Measurements from ENCODE around the gene LCAT.
"Not testable (repeated sequence)": the region's sequence is repeated elsewhere in the genome, so short reads cannot be mapped to it uniquely, and the experiment has no call there.

The LCAT gene

DNA sequence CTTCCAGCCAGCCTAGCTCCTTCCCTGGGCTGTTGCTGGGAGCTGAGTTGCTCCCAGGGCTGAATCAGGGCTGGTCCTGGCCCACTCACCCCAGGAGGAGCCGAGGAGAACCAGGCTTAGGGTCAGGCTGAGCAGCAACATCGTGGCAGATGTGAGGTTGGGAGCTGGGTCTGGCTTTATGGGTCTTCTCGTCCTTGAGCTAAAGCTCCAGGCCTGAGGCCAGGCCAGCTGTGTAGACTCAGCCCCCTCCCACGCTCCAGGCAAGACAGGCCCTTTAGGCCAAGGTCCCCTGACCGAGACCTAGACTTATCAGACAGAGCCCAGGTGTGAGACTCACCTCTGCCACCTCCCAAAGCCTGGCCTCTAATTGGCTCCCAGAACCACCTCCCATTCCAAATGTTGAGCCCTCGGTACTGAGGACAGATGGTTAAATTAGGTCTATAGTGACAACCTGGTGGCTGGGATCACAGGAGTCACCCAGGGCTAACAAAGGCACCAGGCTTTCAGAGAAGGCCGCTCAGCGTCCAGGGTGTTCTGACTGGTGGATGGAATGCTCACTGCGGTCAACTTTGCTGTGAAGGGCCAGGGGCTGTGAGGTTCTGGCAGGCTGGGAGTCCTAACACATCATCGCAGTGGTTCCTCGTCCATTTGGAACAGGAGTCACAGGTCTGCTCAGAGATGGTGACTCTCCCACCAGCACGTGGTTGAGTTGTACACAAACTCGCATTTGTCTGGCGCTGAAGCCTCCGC is 12.0 kb downstream of the LCAT start, which contains the start of gene CTRL:
Gene CTRL, minus strand, starts transcription at position 151 of the 750 bp plus-strand sequence. Its CDS starts 10 bp downstream, at position 141.
- DNase-seq (ENCODE audit: low read depth, low spot score): peak; percentile 63

DNA sequence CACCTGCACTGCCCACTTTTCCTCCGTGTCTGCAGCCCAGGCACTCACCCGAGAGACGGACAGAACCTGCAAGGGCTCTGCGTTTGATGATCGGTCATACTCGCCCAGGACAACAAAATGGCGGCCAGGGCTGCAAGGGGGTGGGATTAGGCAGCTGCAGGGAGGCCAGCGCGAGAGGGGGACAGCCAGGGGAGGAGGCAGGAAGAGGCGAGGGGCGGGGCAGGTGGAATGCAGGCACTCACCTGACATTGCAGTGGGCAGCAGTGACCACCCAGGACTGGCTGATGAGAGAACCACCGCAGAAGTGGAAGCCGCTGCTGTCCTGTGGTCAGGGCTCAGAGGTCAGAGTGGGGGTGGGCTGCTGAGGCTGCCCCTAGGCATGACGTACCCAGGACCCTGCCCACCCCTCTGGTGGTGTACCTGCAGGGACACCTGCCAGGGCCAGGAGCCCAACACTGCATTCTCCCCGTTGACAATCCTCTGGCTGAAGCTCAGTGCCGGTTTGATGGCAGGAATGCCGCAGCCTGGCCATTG is 13.2 kb downstream of the LCAT start:
- DNase-seq (ENCODE audit: low read depth, low spot score): no peak

DNA sequence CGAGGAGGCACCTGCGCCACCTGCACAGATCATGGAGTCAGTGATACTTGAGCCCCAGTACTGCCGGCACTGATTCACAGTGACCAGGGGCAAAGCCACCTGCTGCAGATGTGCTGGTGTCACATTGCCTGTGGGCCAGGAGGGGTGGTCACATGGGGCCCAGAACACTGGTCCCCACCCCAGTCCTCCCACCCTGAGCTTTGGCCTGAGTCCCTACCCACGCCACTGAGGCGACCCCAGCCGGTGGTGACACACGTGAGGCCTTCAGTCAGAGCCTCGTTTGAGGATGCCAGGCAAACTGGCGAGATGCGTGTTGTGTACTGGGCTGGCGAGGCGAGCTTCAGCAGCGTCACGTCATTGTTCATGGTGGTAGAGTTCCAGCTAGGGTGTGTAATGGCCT is 13.7 kb downstream of the LCAT start:
- DNase-seq (ENCODE audit: low read depth, low spot score): no peak

DNA sequence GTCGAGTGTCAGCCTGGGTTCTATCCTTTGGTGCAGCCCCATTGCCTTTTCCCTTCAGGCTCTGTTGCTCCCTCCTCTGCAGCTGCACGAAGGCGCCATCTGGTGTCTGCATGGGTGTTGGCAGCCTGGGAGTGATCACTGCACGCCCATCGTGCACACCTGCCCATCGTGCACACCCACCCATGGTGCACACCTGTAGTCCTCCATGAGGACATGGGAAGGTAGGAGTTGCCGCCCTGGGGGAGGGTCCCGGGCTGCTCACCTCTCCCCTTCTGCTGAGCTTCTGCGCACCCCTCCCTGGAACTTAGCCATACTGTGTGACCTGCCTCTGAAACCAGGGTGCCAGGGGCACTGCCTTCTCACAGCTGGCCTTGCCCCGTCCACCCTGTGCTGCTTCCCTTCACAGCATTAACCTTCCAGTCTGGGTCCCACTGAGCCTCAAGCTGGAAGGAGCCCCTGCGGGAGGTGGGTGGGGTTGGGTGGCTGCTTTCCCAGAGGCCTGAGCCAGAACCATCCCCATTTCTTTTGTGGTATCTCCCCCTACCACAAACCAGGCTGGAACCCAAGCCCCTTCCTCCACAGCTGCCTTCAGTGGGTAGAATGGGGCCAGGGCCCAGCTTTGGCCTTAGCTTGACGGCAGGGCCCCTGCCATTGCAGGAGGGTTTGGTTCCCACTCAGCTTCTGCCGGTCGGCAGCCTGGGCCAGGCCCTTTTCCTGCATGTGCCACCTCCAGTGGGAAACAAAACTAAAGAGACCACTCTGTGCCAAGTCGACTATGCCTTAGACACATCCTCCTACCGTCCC is 15.2 kb downstream of the LCAT start:
- DNase-seq (ENCODE audit: low read depth, low spot score): peak; percentile 81

DNA sequence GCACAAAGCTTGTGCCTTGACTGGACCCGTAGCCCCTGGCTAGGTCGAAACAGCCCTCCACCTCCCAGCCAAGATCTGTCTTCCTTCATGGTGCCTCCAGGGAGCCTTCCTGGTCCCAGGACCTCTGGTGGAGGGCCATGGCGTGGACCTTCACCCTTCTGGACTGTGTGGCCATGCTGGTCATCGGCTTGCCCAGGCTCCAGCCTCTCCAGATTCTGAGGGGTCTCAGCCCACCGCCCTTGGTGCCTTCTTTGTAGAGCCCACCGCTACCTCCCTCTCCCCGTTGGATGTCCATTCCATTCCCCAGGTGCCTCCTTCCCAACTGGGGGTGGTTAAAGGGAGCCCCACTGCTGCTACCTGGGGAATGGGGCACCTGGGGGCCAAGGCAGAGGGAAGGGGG is 15.8 kb downstream of the LCAT start:
- no peak for DNase-seq (ENCODE audit: low read depth, low spot score)

DNA sequence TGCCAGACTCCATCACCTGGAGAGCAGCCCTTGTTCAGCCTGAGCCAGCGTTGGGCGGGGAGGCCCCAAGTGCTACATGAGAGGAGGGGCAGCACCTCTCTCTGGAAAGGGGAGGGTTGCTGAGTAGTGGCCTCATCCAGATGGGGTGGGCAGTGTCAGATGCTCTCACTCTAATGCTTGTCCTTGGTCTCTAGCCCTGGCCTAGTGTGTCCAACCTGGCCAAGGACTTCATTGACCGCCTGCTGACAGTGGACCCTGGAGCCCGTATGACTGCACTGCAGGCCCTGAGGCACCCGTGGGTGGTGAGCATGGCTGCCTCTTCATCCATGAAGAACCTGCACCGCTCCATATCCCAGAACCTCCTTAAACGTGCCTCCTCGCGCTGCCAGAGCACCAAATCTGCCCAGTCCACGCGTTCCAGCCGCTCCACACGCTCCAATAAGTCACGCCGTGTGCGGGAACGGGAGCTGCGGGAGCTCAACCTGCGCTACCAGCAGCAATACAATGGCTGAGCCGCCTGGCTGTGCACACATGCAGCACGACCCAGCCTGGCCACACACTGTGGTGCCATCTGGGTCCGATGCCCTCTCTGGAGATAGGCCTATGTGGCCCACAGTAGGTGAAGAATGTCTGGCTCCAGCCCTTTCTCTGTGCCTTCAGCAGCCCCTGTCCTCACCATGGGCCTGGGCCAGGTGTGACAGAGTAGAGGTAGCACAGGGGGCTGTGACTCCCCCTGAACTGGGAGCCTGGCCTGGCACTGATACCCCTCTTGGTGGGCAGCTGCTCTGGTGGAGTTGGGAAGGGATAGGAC is 16.6 kb downstream of the LCAT start:
- no peak for DNase-seq (ENCODE audit: low read depth, low spot score)

DNA sequence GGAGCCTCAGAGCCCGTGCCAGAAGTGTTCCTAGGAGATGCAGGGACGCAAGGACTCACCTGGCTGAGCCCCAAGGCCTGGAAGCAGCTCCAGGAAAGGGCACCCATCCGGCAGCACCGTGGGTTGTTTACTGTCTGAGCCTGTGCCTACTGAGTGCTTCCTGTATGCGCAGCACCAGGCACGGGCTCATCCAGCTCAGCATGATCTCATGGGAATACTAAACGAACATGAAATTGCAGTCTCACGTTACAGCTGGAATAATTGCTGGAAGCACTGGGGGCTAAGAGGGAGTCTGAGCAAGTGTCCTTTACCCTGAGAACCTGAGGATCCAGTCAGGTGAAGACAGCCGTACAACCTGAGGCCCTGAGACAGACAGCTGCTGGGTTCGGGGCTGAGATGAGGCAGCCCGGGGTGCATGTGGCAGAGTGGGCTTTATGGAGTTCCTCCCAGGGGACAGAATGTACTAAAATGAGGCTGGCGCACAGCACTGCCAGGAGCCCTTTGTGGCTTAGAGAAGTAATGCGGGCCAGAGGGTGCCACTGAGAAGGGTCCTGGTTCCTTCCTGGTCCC is 17.7 kb downstream of the LCAT start:
- DNase-seq (ENCODE audit: low read depth, low spot score): peak; percentile 53

DNA sequence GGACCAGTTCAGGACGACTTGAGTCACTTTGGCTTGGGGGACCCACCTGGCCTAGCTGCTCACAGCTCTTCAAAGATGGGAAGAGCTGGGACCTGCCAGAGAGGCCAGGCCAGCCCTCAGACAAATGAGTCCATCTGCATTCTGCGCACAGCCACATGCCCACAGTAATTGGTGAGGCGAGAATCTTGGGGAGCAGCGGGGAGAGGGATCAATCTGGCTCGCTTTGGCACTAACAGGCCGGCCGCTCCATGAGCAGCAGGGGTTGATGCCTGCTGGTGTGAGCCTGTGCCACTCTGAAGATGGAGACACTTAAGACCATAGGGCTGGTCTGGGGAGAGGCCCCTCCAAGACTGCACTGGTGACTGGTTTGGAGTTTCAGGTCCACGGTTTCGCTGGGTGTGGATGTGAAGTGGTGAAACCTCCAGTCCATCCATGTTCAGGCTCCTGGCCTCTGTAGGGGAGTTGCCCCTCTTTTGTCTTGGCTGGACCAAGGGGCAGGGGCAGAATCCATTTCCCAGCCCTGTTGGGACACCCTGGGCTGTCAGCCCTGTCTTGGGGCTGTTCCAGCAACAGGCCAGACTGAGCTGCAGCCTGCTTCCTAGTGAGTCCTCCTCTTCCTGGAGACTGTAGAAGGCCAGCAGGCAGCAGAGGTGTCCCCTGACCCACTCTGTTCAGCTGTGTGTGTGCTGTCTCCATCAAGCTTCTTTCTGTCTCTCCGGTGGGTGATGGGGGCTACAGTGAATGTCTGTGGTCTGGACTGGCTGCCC is 19.6 kb downstream of the LCAT start:
- DNase-seq (ENCODE audit: low read depth, low spot score): no peak

DNA sequence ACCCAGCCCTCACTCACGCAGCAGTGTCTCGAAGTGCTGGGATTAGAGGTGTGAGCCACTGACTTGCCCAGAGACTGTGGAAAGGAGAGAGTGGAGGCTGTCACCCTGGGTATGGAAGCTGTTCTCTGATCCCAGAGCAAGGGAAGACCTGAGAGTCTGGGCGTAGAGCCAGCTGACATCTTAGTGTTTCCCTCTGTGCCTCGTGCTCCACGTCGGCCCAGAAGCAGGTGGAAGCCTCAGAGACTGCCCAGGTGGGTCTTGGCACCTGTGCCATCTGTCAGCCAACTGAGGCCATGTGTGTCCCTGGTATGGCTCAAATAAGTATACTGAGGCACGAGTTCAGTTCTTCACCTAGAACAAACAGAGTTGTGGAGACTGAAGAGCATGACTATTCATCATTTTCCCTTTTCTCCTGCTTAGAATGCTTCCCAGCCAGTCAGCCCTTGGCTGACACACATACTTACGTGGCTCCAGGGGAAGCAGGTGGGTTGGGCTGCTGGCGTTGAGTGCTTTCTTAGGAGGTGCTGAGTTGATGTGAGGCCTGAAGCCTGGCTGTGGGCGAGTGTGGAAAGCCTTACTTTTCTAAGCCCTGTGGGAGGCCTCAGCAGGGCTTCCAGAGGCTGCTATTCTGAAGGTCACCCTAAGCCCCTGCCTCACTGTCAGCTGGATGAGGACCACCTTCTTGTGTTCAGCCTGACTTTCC is 20.4 kb downstream of the LCAT start:
- no peak for DNase-seq (ENCODE audit: low read depth, low spot score)

DNA sequence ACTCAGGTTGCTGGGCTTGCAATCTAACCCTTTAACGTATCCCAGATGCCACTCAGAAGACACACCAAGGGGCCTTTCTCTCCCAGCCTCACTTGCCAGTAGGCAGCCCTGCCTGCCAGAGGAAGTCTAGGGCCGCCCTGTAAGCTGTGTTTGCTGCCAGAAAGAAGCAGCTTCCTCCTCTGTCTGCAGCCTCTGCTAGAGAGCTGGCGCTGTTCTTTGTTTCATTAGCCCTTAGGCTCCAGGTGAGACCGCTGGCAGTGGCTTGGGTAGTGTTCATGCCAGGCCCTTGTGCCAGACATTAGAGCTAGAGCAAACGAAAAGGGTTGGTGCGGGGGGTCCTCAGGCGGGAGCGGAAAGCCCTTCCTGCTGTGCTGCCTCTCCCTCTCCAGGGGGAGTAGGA is 21.2 kb downstream of the LCAT start:
- DNase-seq (ENCODE audit: low read depth, low spot score): no peak

DNA sequence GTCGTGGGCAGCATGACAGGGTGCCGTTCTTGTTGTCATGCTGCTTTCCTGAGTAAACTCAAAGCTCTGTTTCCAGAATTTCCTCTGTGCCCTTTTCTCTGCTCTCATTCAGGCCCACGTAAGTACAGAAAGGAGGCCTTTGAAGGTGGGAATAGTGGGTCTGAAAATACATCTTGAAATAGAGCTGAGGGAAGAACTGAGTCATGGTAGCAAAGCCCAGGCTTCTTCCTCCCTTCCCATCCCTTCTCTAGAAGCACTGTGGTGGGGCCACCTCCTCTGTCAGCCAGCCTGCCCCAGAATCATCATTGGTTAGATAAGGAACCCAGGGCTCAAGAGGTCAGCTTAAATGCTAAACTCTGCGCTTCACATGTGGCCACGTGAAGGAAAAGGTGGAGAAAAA is 21.7 kb downstream of the LCAT start:
- DNase-seq (ENCODE audit: low read depth, low spot score): no peak

DNA sequence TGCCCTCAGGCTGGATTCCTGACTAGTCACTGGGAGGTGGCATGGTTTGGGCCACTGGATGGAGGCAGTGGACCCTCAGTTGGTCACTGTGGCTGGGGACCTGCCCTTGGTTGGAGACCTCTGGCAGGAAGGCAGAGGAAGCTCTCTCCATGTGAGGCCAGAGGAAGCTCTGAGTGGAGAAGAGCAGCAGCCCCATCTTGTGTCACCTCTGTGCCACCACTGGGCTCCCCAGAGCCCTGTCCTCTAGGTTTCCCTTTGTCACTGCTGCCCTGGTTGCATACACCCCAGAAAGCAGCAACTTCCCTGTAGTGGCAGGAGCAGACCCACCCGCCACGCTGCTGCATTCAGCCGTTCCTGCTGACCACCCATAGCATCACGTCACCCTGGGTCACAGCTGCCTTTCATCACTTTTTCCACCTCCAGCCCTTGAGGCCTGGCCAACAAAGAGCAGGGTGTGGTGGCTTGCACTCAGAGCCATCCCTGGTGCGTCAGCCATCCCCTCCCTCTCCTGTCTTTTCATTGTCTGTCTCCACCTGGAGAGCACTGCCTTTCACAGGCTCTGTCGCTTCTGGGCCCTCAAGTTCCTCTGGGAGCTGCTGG is 24.2 kb downstream of the LCAT start:
- no peak for DNase-seq (ENCODE audit: low read depth, low spot score)

DNA sequence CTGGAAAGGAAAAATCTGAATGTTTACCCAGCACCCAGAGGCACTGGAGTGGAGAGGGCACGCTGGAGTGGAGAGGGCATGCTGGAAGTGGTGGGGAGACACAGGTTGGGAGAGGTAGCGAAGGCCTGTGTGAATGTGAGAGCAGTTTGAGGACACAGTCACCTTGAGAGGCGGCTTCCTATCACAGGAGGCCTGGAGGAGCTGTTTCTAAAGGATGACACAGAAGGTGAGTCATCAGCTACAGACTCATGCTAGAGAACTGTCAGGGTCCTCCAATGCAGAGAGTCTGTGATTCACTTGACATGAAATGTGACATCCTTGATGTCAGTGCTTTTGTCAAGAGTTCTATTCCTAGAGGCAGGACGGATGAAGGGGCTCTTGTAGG is 26.1 kb downstream of the LCAT start:
- DNase-seq (ENCODE audit: low read depth, low spot score): no peak

DNA sequence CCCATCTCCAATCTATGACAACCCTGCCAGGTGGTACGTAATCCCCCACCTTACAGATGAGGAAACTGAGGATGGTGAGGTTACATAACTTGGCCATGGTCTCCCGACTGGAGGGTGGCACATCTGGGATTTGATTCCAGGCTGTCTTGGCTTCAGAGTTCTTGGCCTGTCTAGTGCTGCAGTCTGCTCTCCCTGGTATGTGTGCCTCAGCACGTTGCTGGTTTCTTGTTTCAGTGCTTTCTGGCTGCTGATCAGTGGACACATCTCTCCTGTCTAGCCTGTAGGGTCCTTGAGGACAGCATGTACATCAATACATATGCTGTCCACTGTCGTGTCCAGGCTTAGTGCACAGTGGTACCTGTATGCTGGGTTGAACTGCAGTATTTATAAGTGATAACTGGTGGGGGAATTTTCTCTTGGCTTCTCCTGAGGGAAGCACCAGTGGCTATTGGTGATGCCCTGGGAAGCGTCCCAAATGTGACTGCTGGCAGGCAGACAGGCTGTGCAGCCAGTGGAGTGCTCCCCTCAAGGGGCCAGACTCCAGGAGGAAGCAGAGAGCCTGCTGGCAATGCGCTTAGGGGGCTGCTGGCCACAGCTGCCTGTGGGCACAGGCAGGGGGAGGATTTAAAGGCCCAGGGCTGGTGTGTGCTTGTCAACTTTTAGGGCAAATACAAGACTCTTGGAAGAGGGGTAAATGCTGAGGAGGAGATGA is 26.6 kb downstream of the LCAT start:
- DNase-seq (ENCODE audit: low read depth, low spot score): no peak

DNA sequence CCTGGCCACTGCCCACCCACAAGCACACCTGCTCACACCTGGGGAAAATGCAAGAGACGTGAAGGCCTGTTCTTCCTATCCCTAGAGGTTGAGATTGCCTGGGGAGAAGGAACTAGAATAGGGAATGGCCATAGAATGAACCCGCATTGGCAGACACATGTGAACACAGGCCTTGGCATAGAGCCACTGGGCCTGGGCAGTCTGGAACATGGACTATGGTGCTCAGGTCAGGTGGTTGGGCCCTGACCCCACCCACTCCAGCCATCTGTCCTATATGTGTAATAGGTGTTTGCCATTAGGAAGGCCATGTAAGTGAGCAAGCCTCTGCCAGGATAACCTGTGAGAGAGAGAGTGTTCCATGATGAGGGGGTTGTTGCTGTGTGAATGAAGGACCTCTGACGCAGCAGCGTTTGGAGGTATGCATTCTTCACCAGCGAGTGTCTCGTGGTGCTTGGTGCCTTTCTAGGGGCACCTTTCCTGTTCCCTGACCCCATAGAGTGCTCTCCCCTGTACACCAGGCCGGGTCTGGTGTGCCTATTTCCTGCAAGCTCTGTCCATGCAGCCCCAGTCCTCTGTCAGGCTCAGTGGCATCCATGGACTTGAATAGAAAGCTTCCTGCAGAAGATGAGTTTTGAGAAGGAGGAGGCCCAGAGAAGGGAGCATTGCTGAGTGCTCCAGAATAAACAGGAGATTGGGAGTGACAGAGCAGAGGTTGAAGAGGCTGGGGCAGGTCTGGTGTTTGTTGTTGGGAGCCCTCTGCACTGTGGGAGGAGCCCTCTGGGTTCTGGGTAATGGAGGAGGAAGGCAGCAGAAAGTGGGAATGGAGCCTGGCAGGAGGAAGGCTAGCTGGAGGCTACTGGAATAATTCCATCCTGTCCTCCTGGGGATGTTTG is 27.8 kb downstream of the LCAT start:
- DNase-seq (ENCODE audit: low read depth, low spot score): no peak

DNA sequence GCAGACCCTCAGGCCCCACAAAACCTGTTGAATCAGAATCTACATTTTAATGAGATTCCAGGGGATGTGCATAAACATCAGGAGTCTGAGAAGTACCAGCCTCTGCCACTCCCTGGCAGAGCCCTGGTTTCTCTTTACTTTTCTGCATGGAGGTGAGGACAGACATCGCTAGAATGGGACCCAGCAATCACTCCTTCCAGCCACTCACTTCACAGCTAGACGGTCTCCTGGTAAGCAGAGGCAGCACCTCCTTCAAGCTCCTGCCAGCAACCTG is 28.5 kb downstream of the LCAT start:
- not testable (repeated sequence) for DNase-seq (ENCODE audit: low read depth, low spot score)

DNA sequence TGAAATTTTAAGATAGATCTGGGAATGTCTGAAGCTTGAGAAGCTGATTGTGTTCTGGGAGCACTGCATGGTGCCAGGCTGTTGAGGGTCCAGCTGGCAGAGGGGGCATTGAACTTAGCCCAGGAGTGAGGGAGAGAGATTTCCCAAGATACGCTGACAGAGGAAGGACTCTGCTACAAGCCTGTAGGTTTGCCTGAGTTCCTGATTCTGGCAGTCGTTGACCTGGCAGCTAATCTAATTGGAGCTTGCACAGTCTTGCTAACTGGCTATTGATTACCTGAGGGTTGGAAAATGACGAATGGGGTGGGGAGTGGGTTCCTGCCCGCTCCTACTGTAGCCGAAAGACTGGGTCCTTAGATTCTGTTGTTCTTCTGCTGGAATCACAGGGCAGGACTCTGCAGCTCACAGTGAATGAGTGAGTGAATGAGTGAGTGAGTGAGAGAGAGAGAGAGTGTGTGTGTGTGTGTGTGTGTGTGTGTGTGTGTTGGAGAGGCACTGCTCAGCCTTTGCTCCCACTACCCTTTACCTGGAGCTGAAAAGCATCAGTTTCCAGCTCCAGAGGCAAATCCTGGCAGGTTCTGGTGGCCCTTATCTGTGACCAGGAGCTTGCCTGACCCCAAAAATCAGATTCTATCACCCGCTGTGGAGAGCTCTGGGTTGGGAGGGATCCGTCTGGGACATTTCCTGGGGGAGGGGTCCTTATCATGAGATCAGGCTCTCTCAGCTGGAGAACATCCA is 29.0 kb downstream of the LCAT start:
- DNase-seq (ENCODE audit: low read depth, low spot score): peak; percentile 73

DNA sequence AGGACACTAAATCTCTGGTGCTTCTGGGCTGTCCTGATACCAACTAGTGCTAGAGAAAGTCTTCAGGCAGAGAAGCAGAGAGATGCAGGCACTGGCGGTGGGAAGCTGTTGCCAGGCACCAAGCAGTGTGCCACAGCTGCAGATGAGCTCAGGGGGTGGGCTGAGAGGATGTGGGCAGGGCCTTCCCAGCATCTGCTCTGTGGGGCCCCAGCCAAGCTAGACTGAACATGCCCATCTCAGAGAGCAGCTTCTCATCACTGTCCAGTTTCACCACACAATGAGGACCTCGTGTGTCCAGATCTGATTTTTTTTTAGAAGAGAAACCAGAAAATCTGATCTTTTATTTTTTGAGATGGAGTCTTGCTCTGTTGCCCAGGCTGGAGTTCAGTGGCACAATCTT is 33.8 kb downstream of the LCAT start:
- no peak for DNase-seq (ENCODE audit: low read depth, low spot score)
